Fibroblast of peridontal ligament (primary cell): ENCODE results near the gene MAGI1.

Source experiments
- DNase-seq: peaks from one replicate; pipeline ENCODE4 v3.0.0-alpha.2; 2010; ENCODE audit errors: extremely low read depth

The MAGI1 gene

GRCh38 chr3:65326574-65326973 lies 712.1 kb downstream of the MAGI1 start:
- no peak for DNase-seq

GRCh38 chr3:65322910-65323309 lies 715.8 kb downstream of the MAGI1 start:
- DNase-seq: no peak

- DNase-seq: no peak
Observed at GRCh38 chr3:65318231-65318630, 720.5 kb downstream of the MAGI1 start.

DNA sequence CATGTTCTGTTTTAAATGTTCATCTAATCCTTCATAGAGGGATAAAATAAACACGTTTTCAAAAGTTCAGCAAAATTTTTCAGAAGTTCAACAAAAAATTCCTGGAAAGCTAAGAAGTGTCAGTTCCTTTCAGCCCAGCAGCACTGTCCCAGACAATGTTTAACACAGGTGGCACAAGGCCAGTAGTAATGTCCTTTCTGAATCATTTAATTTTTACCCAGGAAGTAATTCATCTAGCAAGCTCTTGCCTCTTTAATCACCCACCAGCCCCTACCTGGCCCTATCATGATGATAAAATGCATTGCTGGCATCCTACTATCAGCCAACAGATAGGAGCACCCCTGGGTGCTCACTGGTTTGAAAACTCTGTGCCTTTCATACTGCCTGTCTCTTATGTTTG lies 723.8 kb downstream of the MAGI1 start:
- no peak for DNase-seq

DNA sequence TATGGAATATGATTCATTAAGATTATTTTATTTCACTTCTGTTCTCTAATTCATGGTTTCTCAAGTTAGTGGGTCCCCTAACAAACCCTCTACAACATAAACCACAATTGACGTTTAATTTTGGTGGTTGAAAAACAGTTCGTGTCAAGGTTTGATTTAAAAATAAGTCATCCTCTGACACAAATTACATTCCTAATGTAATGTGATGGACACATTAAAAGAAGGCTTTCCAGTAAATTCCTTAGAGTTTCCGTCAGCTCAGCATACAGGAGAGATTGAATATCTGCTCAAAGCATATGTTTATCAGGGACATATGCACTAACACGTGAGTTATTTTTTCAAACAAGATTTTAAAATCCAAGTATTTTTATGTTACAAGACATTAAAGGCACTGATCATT lies 724.4 kb downstream of the MAGI1 start:
- DNase-seq: no peak

- DNase-seq: peak; percentile 26
Observed at GRCh38 chr3:65313666-65314065, 725.1 kb downstream of the MAGI1 start.

DNA sequence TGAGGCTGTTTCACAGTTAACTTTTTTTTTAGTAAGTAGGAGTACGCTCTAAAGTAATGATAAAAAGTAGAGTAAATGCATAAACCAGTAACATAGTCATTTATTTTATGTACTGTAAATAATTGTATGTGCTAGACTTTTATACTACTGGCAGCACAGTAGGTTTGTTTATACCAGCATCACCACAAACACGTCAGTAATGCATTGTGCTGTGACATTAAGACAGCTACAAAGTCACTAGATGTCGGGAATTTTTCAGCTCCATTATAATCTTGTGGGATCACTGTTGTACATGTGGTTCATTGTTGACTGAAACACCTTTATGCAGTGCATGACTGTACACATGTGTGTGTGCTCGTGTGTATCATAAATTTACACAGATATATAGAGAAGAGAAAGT lies 732.9 kb downstream of the MAGI1 start:
- no peak for DNase-seq
